K562 (cell line): ENCODE data around the gene NECTIN2. TPM values are rescaled to one million over a fixed set of nuclear protein-coding genes. Genes with fewer than 3 reads are reported as not detected.

Experiments
- ATAC-seq: fragments of 200-7000 bp; cut with Tn5 transposase; 3 replicates; pipeline ENCODE4 v1.9.1; 2020; ENCODE audit warnings: moderate library complexity
- BruUV-seq: library from RNA; stranded (reverse); fragments of 400-500 nt; replicated peaks from 2 replicates; lab custom pipeline; 2021; lab: Mats Ljungman, UMichigan
- CTCF ChIA-PET: fragments of 300-600 bp; formaldehyde crosslinking; extraction: SDS; loops from one replicate; lab custom pipeline; 2021; ENCODE audit warnings: low intra/inter-chr PET ratio; lab: Yijun Ruan, JAX
- POLR2A ChIA-PET: fragments of 300-600, 350-650 bp; sonication (Branson Sonifier 250); formaldehyde crosslinking; extraction: SDS; loops from one replicate; lab custom pipeline; 2021; ENCODE audit warnings: antibody characterized with exemption, inconsistent platforms; lab: Yijun Ruan, JAX
- DNase-seq, 4 experiments: peaks; one replicate each; pipeline versions ENCODE4 v3.0.0 to v3.0.0-alpha.2; 2011 to 2018; ENCODE audit warnings: low spot score in 3 of 4, mixed read lengths in 3 of 4; ENCODE audit errors: extremely low read depth in 1 of 4
- FAIRE-seq: peaks from 2 replicates; lab custom pipeline; 2011; peaks lifted over from hg19 to GRCh38; lab: Jason Lieb, UNC
- H2AFZ ChIP-seq: 2 replicates; pipeline ENCODE4 v1.6.0; 2011; ENCODE audit warnings: low read depth, low read length, control low read depth, inconsistent platforms
- H3K27ac ChIP-seq: fragments of 200-600 bp; 3 replicates; pipeline ENCODE4 v1.8.0; 2011; ENCODE audit warnings: low read depth, mild to moderate bottlenecking, control low read depth, inconsistent platforms, low read length, moderate library complexity, mixed read lengths; ENCODE audit errors: extremely low read depth
- H3K27me3 ChIP-seq, 2 experiments: fragments of 300-600 bp in 1 of 2; 2 replicates in 1 of 2; 3 replicates in 1 of 2; pipeline versions ENCODE4 v1.6.0 to v1.8.0; 2011; ENCODE audit warnings: inconsistent platforms in 2 of 2, low read length in 2 of 2, mild to moderate bottlenecking in 1 of 2, mixed read lengths in 1 of 2, moderate library complexity in 1 of 2; ENCODE audit not compliant: control insufficient read depth in 2 of 2, insufficient read depth in 2 of 2
- H3K36me3 ChIP-seq: fragments of 300-600 bp; 3 replicates; pipeline ENCODE4 v1.8.0; 2011; ENCODE audit warnings: mild to moderate bottlenecking, low read length, inconsistent platforms; ENCODE audit not compliant: control insufficient read depth, insufficient read depth
- H3K4me1 ChIP-seq, 2 experiments: fragments of 200-600 bp in 1 of 2; replicated peaks in 1 of 2; 2 replicates in 1 of 2; 3 replicates in 1 of 2; pipeline versions ENCODE4 v1.5.1 to v1.8.0; 2011; ENCODE audit warnings: inconsistent platforms in 2 of 2, low read length in 2 of 2, mild to moderate bottlenecking in 1 of 2, mixed read lengths in 1 of 2, moderate library complexity in 1 of 2; ENCODE audit not compliant: control insufficient read depth in 2 of 2, insufficient read depth in 2 of 2
- H3K4me2 ChIP-seq: 2 replicates; pipeline ENCODE4 v1.6.1; 2011; ENCODE audit warnings: low read length, control low read depth, inconsistent platforms, mixed read lengths; ENCODE audit not compliant: insufficient read depth
- H3K4me3 ChIP-seq: fragments of 200-600 bp; sonication (generic), shearing (Covaris generic); 2 replicates; pipeline ENCODE4 v1.5.1; 2016; ENCODE audit warnings: control low read depth, inconsistent platforms
- H3K79me2 ChIP-seq: fragments of 200-600 bp; 3 replicates; pipeline ENCODE4 v1.8.0; 2011; ENCODE audit warnings: low read length, inconsistent platforms; ENCODE audit not compliant: control insufficient read depth, insufficient read depth
- H3K9ac ChIP-seq, 2 experiments: 2 replicates each; pipeline versions ENCODE4 v1.6.0 to v1.6.1; 2011; ENCODE audit warnings: low read depth in 2 of 2, low read length in 2 of 2, control low read depth in 1 of 2, inconsistent platforms in 1 of 2, mild to moderate bottlenecking in 1 of 2, mixed read lengths in 1 of 2; ENCODE audit not compliant: insufficient read depth in 1 of 2
- H3K9me1 ChIP-seq: one replicate; pipeline ENCODE4 v1.6.0; 2011; ENCODE audit warnings: inconsistent platforms, mild to moderate bottlenecking, low read length, moderate library complexity; ENCODE audit not compliant: control insufficient read depth, insufficient read depth
- H3K9me3 ChIP-seq: replicated peaks from 2 replicates; pipeline ENCODE4 v1.5.1; 2011; ENCODE audit warnings: low read depth, low read length, inconsistent platforms; ENCODE audit not compliant: control insufficient read depth, insufficient read depth
- H4K20me1 ChIP-seq: replicated peaks from 2 replicates; pipeline ENCODE4 v1.6.1; 2011; ENCODE audit warnings: low read length, inconsistent platforms, mixed read lengths; ENCODE audit not compliant: control insufficient read depth, insufficient read depth
- CHD1 ChIP-seq: fragments of 200-600 bp; sonication (generic); IDR thresholded peaks from one replicate; pipeline ENCODE4 v1.6.1; 2012; ENCODE audit warnings: mild to moderate bottlenecking, moderate library complexity, low read length, inconsistent platforms
- EP400 ChIP-seq: fragments of 450-650 bp; IDR thresholded peaks from 2 replicates; pipeline ENCODE4 v1.6.1; 2017; ENCODE audit warnings: antibody characterized with exemption, mild to moderate bottlenecking, moderate library complexity
- HDAC1 ChIP-seq, 2 experiments: fragments of 450-650 bp; IDR thresholded peaks; 2 replicates each; pipeline ENCODE4 v1.6.1; 2016 to 2017; ENCODE audit warnings: inconsistent platforms in 1 of 2, mild to moderate bottlenecking in 1 of 2, moderate library complexity in 1 of 2
- HDAC3 ChIP-seq: fragments of 450-650 bp; IDR thresholded peaks from 2 replicates; pipeline ENCODE4 v1.6.1; 2018; ENCODE audit warnings: borderline replicate concordance, mild to moderate bottlenecking, moderate library complexity; ENCODE audit not compliant: partially characterized antibody
- KDM1A ChIP-seq, 2 experiments: fragments of 450-650 bp; IDR thresholded peaks; 2 replicates each; pipeline ENCODE4 v1.6.1; 2016; ENCODE audit warnings: mild to moderate bottlenecking in 2 of 2
- NFRKB ChIP-seq: fragments of 450-650 bp; IDR thresholded peaks from 2 replicates; pipeline ENCODE4 v1.6.1; 2016; ENCODE audit warnings: low read depth
- NR2C1 ChIP-seq, 2 experiments: fragments of 450-650 bp; IDR thresholded peaks; 2 replicates each; pipeline ENCODE4 v1.6.1; 2017; ENCODE audit warnings: mild to moderate bottlenecking in 2 of 2, antibody characterized with exemption in 1 of 2, inconsistent platforms in 1 of 2, missing compliant biosample characterization in 1 of 2, missing genetic modification characterization in 1 of 2
- OTX1 ChIP-seq: fragments of 450-650 bp; formaldehyde crosslinking; IDR thresholded peaks from 2 replicates; pipeline ENCODE4 v1.4.0; 2022; ENCODE audit warnings: mild to moderate bottlenecking
- SMARCB1 ChIP-seq: IDR thresholded peaks from 2 replicates; pipeline ENCODE4 v1.6.1; 2011; ENCODE audit warnings: improper control_type of control experiment, low read depth; ENCODE audit not compliant: insufficient read length
- STAG1 ChIP-seq: sonication (generic); formaldehyde crosslinking; IDR thresholded peaks from 2 replicates; pipeline ENCODE4 v1.5.0; 2020; ENCODE audit warnings: missing genetic modification reagents, borderline replicate concordance
- XRCC3 ChIP-seq: fragments of 450-650 bp; IDR thresholded peaks from 2 replicates; pipeline ENCODE4 v1.6.1; 2017; ENCODE audit warnings: mild to moderate bottlenecking, moderate library complexity
- ZFP36 ChIP-seq: fragments of 150-350 bp; IDR thresholded peaks from 2 replicates; pipeline ENCODE4 v1.6.1; 2018; ENCODE audit warnings: low read length, low read depth; ENCODE audit not compliant: partially characterized antibody
- WGBS: fragments of 100-300 bp; shearing (Covaris generic); methylation state at CpG from one replicate; pipeline ENCODE4 v1.1.6; 2016; ENCODE audit warnings: low coverage, mixed read lengths; ENCODE audit not compliant: insufficient coverage; ENCODE audit errors: missing lambda C conversion rate; 5-methylcytosine and 5-hydroxymethylcytosine counted together
- in situ Hi-C: fragments of 300-500 bp; cut with MboI; formaldehyde crosslinking; loops from 4 replicates; pipeline ENCODE4 v1.15.0; 2018; ENCODE audit warnings: inconsistent platforms, mixed read lengths
- intact Hi-C: fragments of 100-400 bp; cut with micrococcal nuclease; formaldehyde crosslinking; loops from 2 replicates; pipeline ENCODE4 v1.14.2; 2022
- polyA plus RNA-seq, 8 experiments: library from polyadenylated mRNA; depleted of rRNA in 4 of 8; stranded (reverse) in 5 of 8; unstranded in 3 of 8; fragments of >200 nt; fragmentation: Nextera tagmentation in 2 of 8; fragmentation: Illumina TruSeq in 1 of 8; extraction: Ambion mirVana in 2 of 8; extraction: Trizol in 1 of 8; gene quantifications; 2 replicates each; pipeline versions ENCODE4 v1.2.1 to v1.2.3, GENCODE V29; 2011 to 2014; ENCODE audit warnings: inconsistent platforms in 1 of 8, missing spikeins in 1 of 8
- total RNA-seq, 7 experiments: library from RNA; depleted of rRNA in 6 of 7; stranded (reverse); fragments of >200 nt in 6 of 7; fragmentation: Illumina TruSeq in 2 of 7; extraction: Trizol in 2 of 7; gene quantifications; 2 replicates each; pipeline versions ENCODE4 v1.2.1 to v1.2.3, GENCODE V29; 2011 to 2021; ENCODE audit warnings: low replicate concordance in 1 of 7
- TF ChIP-seq, protein P1 (sequence below): sonication (generic); formaldehyde crosslinking; IDR thresholded peaks from 2 replicates; pipeline ENCODE4 v1.8.1; 2023; ENCODE audit warnings: mild to moderate bottlenecking, missing genetic modification reagents

Gene NECTIN2
- total and polyA plus RNA-seq, 9 of the 15 experiments (the other 6 are each of a cell fraction or from before 2014, with no cell fraction given) = 3.9 to 94.9 (median 34.9) TPM

- WGBS = 73% methylated on average over 4 of the region's 4 CpGs
These were observed 41.6 kb downstream of the NECTIN2 start for GRCh38 chr19:44887648-44888047.

More at GRCh38 chr19:44887648-44888047, 41.6 kb downstream of the NECTIN2 start:
- TF ChIP-seq XRCC3 = no peak
- no peak for TF ChIP-seq CHD1
- 0 out of 4 replicates have a peak, but pooled peaks of 1 of the 2 experiments have one; percentile 24 for TF ChIP-seq HDAC1 (IDR thresholded peaks at IDR 0.05)
- TF ChIP-seq KDM1A (IDR thresholded peaks at IDR 0.05) = peak; percentile 94 to 97
- TF ChIP-seq NR2C1 (IDR thresholded peaks at IDR 0.05) = no peak; the same call in 1 of the 2 replicates
- TF ChIP-seq NR2C1 (tag; IDR thresholded peaks at IDR 0.05) = 0 out of 2 replicates have a peak, but pooled peaks have one; percentile 10
- TF ChIP-seq OTX1 (CRISPR knock-in tag) = no peak
- TF ChIP-seq ZFP36 = no peak
- TF ChIP-seq, protein P1, sequence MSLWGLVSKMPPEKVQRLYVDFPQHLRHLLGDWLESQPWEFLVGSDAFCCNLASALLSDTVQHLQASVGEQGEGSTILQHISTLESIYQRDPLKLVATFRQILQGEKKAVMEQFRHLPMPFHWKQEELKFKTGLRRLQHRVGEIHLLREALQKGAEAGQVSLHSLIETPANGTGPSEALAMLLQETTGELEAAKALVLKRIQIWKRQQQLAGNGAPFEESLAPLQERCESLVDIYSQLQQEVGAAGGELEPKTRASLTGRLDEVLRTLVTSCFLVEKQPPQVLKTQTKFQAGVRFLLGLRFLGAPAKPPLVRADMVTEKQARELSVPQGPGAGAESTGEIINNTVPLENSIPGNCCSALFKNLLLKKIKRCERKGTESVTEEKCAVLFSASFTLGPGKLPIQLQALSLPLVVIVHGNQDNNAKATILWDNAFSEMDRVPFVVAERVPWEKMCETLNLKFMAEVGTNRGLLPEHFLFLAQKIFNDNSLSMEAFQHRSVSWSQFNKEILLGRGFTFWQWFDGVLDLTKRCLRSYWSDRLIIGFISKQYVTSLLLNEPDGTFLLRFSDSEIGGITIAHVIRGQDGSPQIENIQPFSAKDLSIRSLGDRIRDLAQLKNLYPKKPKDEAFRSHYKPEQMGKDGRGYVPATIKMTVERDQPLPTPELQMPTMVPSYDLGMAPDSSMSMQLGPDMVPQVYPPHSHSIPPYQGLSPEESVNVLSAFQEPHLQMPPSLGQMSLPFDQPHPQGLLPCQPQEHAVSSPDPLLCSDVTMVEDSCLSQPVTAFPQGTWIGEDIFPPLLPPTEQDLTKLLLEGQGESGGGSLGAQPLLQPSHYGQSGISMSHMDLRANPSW = no peak
- TF ChIP-seq STAG1 (CRISPR knock-in tag) = no peak
- TF ChIP-seq EP400 = no peak
- TF ChIP-seq SMARCB1 = no peak
- TF ChIP-seq HDAC3 = no peak
- TF ChIP-seq NFRKB = no peak
- no peak overlapping the region for H3K4me2 ChIP-seq
- H3K79me2 ChIP-seq = peaks cover 18% of the 10 kb centered on the region
- no peak overlapping the region for H2AFZ ChIP-seq
- ChIA-PET CTCF (no interaction called here), POLR2A (no interaction called here)
- H3K36me3 ChIP-seq = peaks cover 29% of the 10 kb centered on the region
- H3K27me3 ChIP-seq = no peaks in the 10 kb centered on the region
- 0 out of 2 replicates have a peak, but pooled peaks cover 6% of the 10 kb centered on the region for H4K20me1 ChIP-seq
- no peaks in the 10 kb centered on the region; the same call in 1 of the 2 replicates for H3K9me3 ChIP-seq
- H3K9me1 ChIP-seq = no peaks in the 10 kb centered on the region
- DNase-seq (no peak), FAIRE-seq (no peak), ATAC-seq (no peak)
- in situ Hi-C loops = no loop called here
- H3K4me1 ChIP-seq = peaks cover 16 to 21% of the 10 kb centered on the region in 2 experiments
- no peak overlapping the region for H3K4me3 ChIP-seq
- BruUV-seq = no TSS peak
- no peak overlapping the region for H3K9ac ChIP-seq
- intact Hi-C loops = no loop called here
- no peak overlapping the region for H3K27ac ChIP-seq
